ENCODE data around the gene TRIM10.

TRIM10 gene

DNA sequence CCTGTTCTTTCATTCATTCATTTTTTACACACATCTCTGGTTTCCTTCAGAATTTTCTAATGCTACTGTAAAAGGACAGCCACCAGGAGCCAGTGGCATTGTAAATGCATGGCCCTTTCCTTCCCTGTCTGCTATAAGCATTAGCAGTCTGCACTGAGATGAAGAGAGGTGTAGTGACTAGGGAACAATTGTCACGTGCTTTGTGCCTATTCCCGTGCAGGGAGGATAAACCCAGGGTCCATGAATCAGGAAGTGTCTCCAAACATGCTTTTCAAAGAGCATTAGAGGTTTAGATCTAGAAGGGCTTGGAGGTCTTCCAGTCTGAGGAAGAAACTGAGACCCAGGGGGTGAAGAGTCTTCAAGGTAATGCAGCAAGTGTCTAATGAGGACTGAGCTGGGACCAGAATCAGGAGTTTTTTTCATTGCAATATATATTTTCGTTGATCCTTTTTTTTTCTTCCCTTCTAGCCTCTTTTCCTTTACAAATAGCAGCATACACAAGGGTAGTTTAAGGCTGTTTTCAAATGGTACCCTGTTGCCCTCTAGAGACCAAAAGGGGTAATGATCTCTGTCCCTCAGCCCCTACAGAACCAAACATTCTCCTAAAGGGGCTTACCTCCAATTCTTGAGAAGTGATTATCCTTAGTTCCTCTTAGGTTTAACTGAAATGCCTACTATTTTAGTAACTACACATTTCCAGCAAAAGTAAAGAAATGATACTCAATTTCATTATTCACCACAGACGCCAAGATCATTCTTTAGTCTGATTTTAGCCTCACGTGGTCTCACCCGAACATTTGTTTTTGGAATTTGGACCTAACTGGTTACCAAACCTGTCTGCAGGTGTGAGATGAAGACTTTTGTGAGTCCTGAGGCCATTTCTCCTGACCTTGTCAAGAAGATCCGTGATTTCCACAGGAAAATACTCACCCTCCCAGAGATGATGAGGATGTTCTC lies 8.9 kb upstream of the TRIM10 start (continued):
- TF ChIP-seq, protein P1, sequence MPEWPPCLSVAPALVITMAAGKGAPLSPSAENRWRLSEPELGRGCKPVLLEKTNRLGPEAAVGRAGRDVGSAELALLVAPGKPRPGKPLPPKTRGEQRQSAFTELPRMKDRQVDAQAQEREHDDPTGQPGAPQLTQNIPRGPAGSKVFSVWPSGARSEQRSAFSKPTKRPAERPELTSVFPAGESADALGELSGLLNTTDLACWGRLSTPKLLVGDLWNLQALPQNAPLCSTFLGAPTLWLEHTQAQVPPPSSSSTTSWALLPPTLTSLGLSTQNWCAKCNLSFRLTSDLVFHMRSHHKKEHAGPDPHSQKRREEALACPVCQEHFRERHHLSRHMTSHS (tag by site-specific recombination; IDR thresholded peaks at IDR 0.05), result no peak
- no peak for TF ChIP-seq ZNF610 (tag by site-specific recombination; IDR thresholded peaks at IDR 0.05; ENCODE audit: borderline replicate concordance)
- 0 out of 2 replicates have a peak, but pooled peaks have one; percentile 16 for TF ChIP-seq ZXDB (tag by site-specific recombination; IDR thresholded peaks at IDR 0.05)

DNA sequence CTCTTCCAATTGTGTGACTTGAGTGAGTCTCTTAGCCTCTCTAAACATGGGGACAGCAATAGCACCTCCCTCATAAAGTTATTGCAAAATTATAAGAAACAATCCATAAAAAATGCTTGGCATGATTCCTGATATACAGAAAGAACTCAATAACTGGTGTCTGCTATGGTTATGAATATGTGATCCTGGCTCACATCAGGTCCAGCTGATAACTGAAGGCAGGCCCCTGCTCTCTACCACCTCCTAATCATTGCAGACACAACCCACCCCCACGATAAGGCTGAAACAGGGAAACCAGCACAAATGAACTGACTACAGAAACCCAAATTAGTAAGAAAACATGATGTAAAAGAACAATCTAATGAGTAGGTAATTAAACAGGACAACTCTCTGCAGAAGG lies 7.7 kb upstream of the TRIM10 start:
- H3K4me3 ChIP-seq (ENCODE audit: low read depth, low read length), result no peak overlapping the region
- ChIA-PET POLR2A (no interaction called here), CTCF (interaction anchor here (0.7 to 5.8 kb wide), 9 partner anchors 10 to 418 kb away, joined by 3 to 50 read pairs (median 4); no protein-coding TSS in a partner anchor)
- TF ChIP-seq, protein P2, sequence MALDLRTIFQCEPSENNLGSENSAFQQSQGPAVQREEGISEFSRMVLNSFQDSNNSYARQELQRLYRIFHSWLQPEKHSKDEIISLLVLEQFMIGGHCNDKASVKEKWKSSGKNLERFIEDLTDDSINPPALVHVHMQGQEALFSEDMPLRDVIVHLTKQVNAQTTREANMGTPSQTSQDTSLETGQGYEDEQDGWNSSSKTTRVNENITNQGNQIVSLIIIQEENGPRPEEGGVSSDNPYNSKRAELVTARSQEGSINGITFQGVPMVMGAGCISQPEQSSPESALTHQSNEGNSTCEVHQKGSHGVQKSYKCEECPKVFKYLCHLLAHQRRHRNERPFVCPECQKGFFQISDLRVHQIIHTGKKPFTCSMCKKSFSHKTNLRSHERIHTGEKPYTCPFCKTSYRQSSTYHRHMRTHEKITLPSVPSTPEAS (tag by site-specific recombination; IDR thresholded peaks at IDR 0.05), result no peak
- TF ChIP-seq WT1 (tag by site-specific recombination; IDR thresholded peaks at IDR 0.05), result no peak
- no peak for TF ChIP-seq ZNF10 (tag by site-specific recombination; IDR thresholded peaks at IDR 0.05)
- no peak for TF ChIP-seq YY1 (tag by site-specific recombination; IDR thresholded peaks at IDR 0.05)
- TF ChIP-seq, protein P3, sequence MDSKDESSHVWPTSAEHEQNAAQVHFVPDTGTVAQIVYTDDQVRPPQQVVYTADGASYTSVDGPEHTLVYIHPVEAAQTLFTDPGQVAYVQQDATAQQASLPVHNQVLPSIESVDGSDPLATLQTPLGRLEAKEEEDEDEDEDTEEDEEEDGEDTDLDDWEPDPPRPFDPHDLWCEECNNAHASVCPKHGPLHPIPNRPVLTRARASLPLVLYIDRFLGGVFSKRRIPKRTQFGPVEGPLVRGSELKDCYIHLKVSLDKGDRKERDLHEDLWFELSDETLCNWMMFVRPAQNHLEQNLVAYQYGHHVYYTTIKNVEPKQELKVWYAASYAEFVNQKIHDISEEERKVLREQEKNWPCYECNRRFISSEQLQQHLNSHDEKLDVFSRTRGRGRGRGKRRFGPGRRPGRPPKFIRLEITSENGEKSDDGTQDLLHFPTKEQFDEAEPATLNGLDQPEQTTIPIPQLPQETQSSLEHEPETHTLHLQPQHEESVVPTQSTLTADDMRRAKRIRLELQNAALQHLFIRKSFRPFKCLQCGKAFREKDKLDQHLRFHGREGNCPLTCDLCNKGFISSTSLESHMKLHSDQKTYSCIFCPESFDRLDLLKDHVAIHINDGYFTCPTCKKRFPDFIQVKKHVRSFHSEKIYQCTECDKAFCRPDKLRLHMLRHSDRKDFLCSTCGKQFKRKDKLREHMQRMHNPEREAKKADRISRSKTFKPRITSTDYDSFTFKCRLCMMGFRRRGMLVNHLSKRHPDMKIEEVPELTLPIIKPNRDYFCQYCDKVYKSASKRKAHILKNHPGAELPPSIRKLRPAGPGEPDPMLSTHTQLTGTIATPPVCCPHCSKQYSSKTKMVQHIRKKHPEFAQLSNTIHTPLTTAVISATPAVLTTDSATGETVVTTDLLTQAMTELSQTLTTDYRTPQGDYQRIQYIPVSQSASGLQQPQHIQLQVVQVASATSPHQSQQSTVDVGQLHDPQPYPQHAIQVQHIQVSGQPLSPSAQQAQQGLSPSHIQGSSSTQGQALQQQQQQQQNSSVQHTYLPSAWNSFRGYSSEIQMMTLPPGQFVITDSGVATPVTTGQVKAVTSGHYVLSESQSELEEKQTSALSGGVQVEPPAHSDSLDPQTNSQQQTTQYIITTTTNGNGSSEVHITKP (tag by site-specific recombination; IDR thresholded peaks at IDR 0.05), result no peak
- TF ChIP-seq ZNF157 (tag by site-specific recombination; IDR thresholded peaks at IDR 0.05), result no peak
- TF ChIP-seq OVOL3 (tag by site-specific recombination; IDR thresholded peaks at IDR 0.05), result no peak
- no peaks in the 10 kb centered on the region for H3K36me3 ChIP-seq (ENCODE audit: control insufficient read depth in 2 of 2, insufficient read depth in 1 of 2, low read length in 2 of 2)
- no peaks in the 10 kb centered on the region for H3K4me1 ChIP-seq (ENCODE audit: control insufficient read depth, insufficient read depth, low read length)
- no peak overlapping the region for H3K27ac ChIP-seq (ENCODE audit: extremely low read depth, low read depth, low read length)
- H3K9me3 ChIP-seq (ENCODE audit: control insufficient read depth, insufficient read depth, low read depth, low read length), result no peaks in the 10 kb centered on the region

DNA sequence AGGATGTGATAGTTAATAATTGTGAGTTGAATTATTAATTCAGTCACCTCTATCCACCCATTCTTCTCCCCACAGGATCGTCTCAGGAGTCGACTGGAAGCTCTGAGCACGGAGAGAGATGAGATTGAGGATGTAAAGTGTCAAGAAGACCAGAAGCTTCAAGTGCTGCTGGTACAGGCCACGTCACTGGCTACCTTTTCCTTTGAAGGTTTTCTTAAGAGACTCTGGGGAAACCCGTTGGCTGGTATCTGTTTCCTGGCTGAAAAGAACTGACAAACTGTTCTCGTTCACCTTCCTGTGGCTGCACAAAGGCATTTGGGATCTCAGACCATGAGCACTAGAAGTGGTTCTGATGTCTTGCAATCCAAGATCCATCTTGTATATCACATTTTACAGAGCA lies 6.1 kb upstream of the TRIM10 start:
- ChIA-PET POLR2A (interaction anchor here (1.0 kb wide), 1 partner anchor 65 kb away, joined by 5 read pairs; no protein-coding TSS in a partner anchor), CTCF (interaction anchor here (0.9 to 5.8 kb wide), 9 partner anchors 9 to 465 kb away, joined by 3 to 50 read pairs (median 4); no protein-coding TSS in a partner anchor)
- no peaks in the 10 kb centered on the region for H3K9me3 ChIP-seq (ENCODE audit: control insufficient read depth, insufficient read depth, low read depth, low read length)
- no peak overlapping the region for H3K27ac ChIP-seq (ENCODE audit: extremely low read depth, low read depth, low read length)
- H3K4me1 ChIP-seq (ENCODE audit: control insufficient read depth, insufficient read depth, low read length), result no peaks in the 10 kb centered on the region
- H3K36me3 ChIP-seq (ENCODE audit: control insufficient read depth in 2 of 2, insufficient read depth in 1 of 2, low read length in 2 of 2), result no peaks in the 10 kb centered on the region
- H3K4me3 ChIP-seq (ENCODE audit: low read depth, low read length), result no peak overlapping the region
- TF ChIP-seq ZNF529 (tag by site-specific recombination; IDR thresholded peaks at IDR 0.05; ENCODE audit: insufficient replicate concordance) (no peak), ZNF610 (tag by site-specific recombination; IDR thresholded peaks at IDR 0.05; ENCODE audit: borderline replicate concordance) (no peak), TCF7L2 (IDR thresholded peaks at IDR 0.05; ENCODE audit: borderline replicate concordance, low read depth, low read length) (no peak), HOXD13 (CRISPR knock-in tag; IDR thresholded peaks at IDR 0.05; ENCODE audit: borderline replicate concordance) (no peak), ZNF169 (tag by site-specific recombination; IDR thresholded peaks at IDR 0.05) (no peak), ZNF777 (tag by site-specific recombination; IDR thresholded peaks at IDR 0.05; ENCODE audit: borderline replicate concordance) (no peak)
- TF ChIP-seq, protein P4, sequence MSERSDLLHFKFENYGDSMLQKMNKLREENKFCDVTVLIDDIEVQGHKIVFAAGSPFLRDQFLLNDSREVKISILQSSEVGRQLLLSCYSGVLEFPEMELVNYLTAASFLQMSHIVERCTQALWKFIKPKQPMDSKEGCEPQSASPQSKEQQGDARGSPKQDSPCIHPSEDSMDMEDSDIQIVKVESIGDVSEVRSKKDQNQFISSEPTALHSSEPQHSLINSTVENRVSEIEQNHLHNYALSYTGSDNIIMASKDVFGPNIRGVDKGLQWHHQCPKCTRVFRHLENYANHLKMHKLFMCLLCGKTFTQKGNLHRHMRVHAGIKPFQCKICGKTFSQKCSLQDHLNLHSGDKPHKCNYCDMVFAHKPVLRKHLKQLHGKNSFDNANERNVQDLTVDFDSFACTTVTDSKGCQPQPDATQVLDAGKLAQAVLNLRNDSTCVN (tag by site-specific recombination; optimal IDR thresholded peaks at IDR 0.05), result no peak
- TF ChIP-seq, protein P5, sequence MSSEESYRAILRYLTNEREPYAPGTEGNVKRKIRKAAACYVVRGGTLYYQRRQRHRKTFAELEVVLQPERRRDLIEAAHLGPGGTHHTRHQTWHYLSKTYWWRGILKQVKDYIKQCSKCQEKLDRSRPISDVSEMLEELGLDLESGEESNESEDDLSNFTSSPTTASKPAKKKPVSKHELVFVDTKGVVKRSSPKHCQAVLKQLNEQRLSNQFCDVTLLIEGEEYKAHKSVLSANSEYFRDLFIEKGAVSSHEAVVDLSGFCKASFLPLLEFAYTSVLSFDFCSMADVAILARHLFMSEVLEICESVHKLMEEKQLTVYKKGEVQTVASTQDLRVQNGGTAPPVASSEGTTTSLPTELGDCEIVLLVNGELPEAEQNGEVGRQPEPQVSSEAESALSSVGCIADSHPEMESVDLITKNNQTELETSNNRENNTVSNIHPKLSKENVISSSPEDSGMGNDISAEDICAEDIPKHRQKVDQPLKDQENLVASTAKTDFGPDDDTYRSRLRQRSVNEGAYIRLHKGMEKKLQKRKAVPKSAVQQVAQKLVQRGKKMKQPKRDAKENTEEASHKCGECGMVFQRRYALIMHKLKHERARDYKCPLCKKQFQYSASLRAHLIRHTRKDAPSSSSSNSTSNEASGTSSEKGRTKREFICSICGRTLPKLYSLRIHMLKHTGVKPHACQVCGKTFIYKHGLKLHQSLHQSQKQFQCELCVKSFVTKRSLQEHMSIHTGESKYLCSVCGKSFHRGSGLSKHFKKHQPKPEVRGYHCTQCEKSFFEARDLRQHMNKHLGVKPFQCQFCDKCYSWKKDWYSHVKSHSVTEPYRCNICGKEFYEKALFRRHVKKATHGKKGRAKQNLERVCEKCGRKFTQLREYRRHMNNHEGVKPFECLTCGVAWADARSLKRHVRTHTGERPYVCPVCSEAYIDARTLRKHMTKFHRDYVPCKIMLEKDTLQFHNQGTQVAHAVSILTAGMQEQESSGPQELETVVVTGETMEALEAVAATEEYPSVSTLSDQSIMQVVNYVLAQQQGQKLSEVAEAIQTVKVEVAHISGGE (tag by site-specific recombination; conservative IDR thresholded peaks at IDR 0.05; ENCODE audit: low read depth), result no peak
- TF ChIP-seq, protein P2 (tag by site-specific recombination; IDR thresholded peaks at IDR 0.05), result no peak
